Measurements from ENCODE around the gene POLR2E.

GRCh38 chr19:1122021-1122971, 27.1 kb upstream of the POLR2E start:
- TF ChIP-seq CTCF (IDR thresholded peaks at IDR 0.05; ENCODE audit: control extremely low read depth in 1 of 3, insufficient read depth in 1 of 3, low read depth in 1 of 3, low read length in 3 of 3), result no peak
- no peak for TF ChIP-seq PHF8 (conservative IDR thresholded peaks at IDR 0.05; ENCODE audit: low read depth, low read length)
- TF ChIP-seq SRF (IDR thresholded peaks at IDR 0.05; ENCODE audit: low read depth, low read length), result no peak
- no peak for TF ChIP-seq EGR1 (IDR thresholded peaks at IDR 0.05; ENCODE audit: borderline replicate concordance, low read depth, low read length)
- no peak for TF ChIP-seq EP300 (IDR thresholded peaks at IDR 0.05; ENCODE audit: borderline replicate concordance in 1 of 2, low read depth in 2 of 2, low read length in 2 of 2)
